Measurements from ENCODE around the gene FAH.
A peak's percentile ranks its signal among the peaks of the same experiment; 100 is the strongest.

FAH gene

GRCh38 chr15:80159301-80159700 lies 6.5 kb downstream of the FAH start:
- Histone ChIP-seq H3K27ac (ENCODE audit: low read depth, low read length) (no peak overlapping the region), H3K4me2 (ENCODE audit: low read length) (no peak overlapping the region), H3K4me3 (ENCODE audit: low read length) (no peak overlapping the region), H3K79me2 (ENCODE audit: control insufficient read depth, low read length) (no peaks in the 10 kb centered on the region), H3F3A (ENCODE audit: control insufficient read depth, insufficient read depth) (no peaks in the 10 kb centered on the region), H3K36me3 (ENCODE audit: control insufficient read depth, low read length) (peaks cover 22% of the 10 kb centered on the region), H3K4me1 (ENCODE audit: control insufficient read depth, low read length) (peaks cover 38% of the 10 kb centered on the region), H3K9me2 (replicated peaks; ENCODE audit: control insufficient read depth, low read length) (no peaks in the 10 kb centered on the region), H3K27me3 (ENCODE audit: control insufficient read depth, low read length) (no peaks in the 10 kb centered on the region), H4K20me1 (ENCODE audit: control insufficient read depth, insufficient read depth, low read depth, low read length) (no peaks in the 10 kb centered on the region), H3K9me3 (ENCODE audit: control insufficient read depth, insufficient read depth, low read length) (no peaks in the 10 kb centered on the region)
- TF ChIP-seq EZH2phosphoT487 (IDR thresholded peaks at IDR 0.05; ENCODE audit: borderline replicate concordance, low read length) (no peak), CTCF (IDR thresholded peaks at IDR 0.05; ENCODE audit: low read depth, low read length, poor library complexity, severe bottlenecking) (no peak)

GRCh38 chr15:80159811-80160569 lies 7.2 kb downstream of the FAH start:
- TF ChIP-seq EZH2phosphoT487 (IDR thresholded peaks at IDR 0.05; ENCODE audit: borderline replicate concordance, low read length) (no peak), CTCF (IDR thresholded peaks at IDR 0.05; ENCODE audit: low read depth, low read length, poor library complexity, severe bottlenecking) (no peak)
- Histone ChIP-seq H3K4me1 (ENCODE audit: control insufficient read depth, low read length) (peaks cover 35% of the 10 kb centered on the region), H4K20me1 (ENCODE audit: control insufficient read depth, insufficient read depth, low read depth, low read length) (no peaks in the 10 kb centered on the region), H3K79me2 (ENCODE audit: control insufficient read depth, low read length) (no peaks in the 10 kb centered on the region), H3K9me3 (ENCODE audit: control insufficient read depth, insufficient read depth, low read length) (no peaks in the 10 kb centered on the region), H3K36me3 (ENCODE audit: control insufficient read depth, low read length) (peaks cover 22% of the 10 kb centered on the region), H3K27me3 (ENCODE audit: control insufficient read depth, low read length) (no peaks in the 10 kb centered on the region), H3F3A (ENCODE audit: control insufficient read depth, insufficient read depth) (no peaks in the 10 kb centered on the region), H3K4me2 (ENCODE audit: low read length) (peak overlapping the region; percentile 51), H3K27ac (ENCODE audit: low read depth, low read length) (no peak overlapping the region), H3K9me2 (replicated peaks; ENCODE audit: control insufficient read depth, low read length) (no peaks in the 10 kb centered on the region), H3K4me3 (ENCODE audit: low read length) (no peak overlapping the region; the same call in 1 of the 2 replicates)

- peak overlapping the region; percentile 27; the same call in 1 of the 2 replicates for H3K27ac ChIP-seq (ENCODE audit: low read depth, low read length)
- no peaks in the 10 kb centered on the region for H3F3A ChIP-seq (ENCODE audit: control insufficient read depth, insufficient read depth)
- no peaks in the 10 kb centered on the region for H3K9me2 ChIP-seq (replicated peaks; ENCODE audit: control insufficient read depth, low read length)
- H3K9me3 ChIP-seq (ENCODE audit: control insufficient read depth, insufficient read depth, low read length) = no peaks in the 10 kb centered on the region
- TF ChIP-seq EZH2phosphoT487 (IDR thresholded peaks at IDR 0.05; ENCODE audit: borderline replicate concordance, low read length) = no peak
- TF ChIP-seq CTCF (IDR thresholded peaks at IDR 0.05; ENCODE audit: low read depth, low read length, poor library complexity, severe bottlenecking) = no peak
- peaks cover 29% of the 10 kb centered on the region for H3K4me1 ChIP-seq (ENCODE audit: control insufficient read depth, low read length)
- H3K4me2 ChIP-seq (ENCODE audit: low read length) = peak overlapping the region; percentile 51
- no peaks in the 10 kb centered on the region for H4K20me1 ChIP-seq (ENCODE audit: control insufficient read depth, insufficient read depth, low read depth, low read length)
- peaks cover 22% of the 10 kb centered on the region for H3K36me3 ChIP-seq (ENCODE audit: control insufficient read depth, low read length)
- peak overlapping the region; percentile 34 for H3K4me3 ChIP-seq (ENCODE audit: low read length)
- H3K27me3 ChIP-seq (ENCODE audit: control insufficient read depth, low read length) = no peaks in the 10 kb centered on the region
- no peaks in the 10 kb centered on the region for H3K79me2 ChIP-seq (ENCODE audit: control insufficient read depth, low read length)
These were observed 7.9 kb downstream of the FAH start for GRCh38 chr15:80160570-80161156.

Data from DOHH2 (cell line).